Osteoblast (primary cell): ENCODE data around the gene GNAQ. TPM values are rescaled to one million over a fixed set of nuclear protein-coding genes. Genes with fewer than 3 reads are reported as not detected.

Experiments used
- DNase-seq: peaks from one replicate; pipeline ENCODE4 v3.0.0; 2011; ENCODE audit warnings: low spot score, mixed read lengths; ENCODE audit not compliant: insufficient read length; ENCODE audit errors: missing footprints
- H2AFZ ChIP-seq: 2 replicates; pipeline ENCODE4 v1.6.0; 2011; ENCODE audit warnings: mild to moderate bottlenecking, low read length
- H3K27ac ChIP-seq: 2 replicates; pipeline ENCODE4 v1.5.1; 2011; ENCODE audit warnings: mild to moderate bottlenecking, low read depth, low read length, moderate library complexity
- H3K27me3 ChIP-seq: 2 replicates; pipeline ENCODE4 v1.6.0; 2012; ENCODE audit warnings: mild to moderate bottlenecking, control low read depth, inconsistent platforms, low read length, moderate library complexity; ENCODE audit not compliant: insufficient read depth
- H3K36me3 ChIP-seq: 2 replicates; pipeline ENCODE4 v1.5.1; 2011; ENCODE audit warnings: mild to moderate bottlenecking, low read length, control low read depth, moderate library complexity; ENCODE audit not compliant: insufficient read depth
- H3K4me1 ChIP-seq: 2 replicates; pipeline ENCODE4 v1.5.1; 2011; ENCODE audit warnings: mild to moderate bottlenecking, low read length, control low read depth, moderate library complexity; ENCODE audit not compliant: insufficient read depth
- H3K4me2 ChIP-seq: 2 replicates; pipeline ENCODE4 v1.6.0; 2011; ENCODE audit warnings: mild to moderate bottlenecking, low read length; ENCODE audit not compliant: insufficient read depth
- H3K4me3 ChIP-seq: fragments of 200-600 bp; sonication (generic); 3 replicates; pipeline ENCODE4 v1.5.1; 2012; ENCODE audit warnings: mild to moderate bottlenecking, low read length, inconsistent platforms; ENCODE audit not compliant: insufficient read depth
- H3K79me2 ChIP-seq: 2 replicates; pipeline ENCODE4 v1.6.0; 2012; ENCODE audit warnings: mild to moderate bottlenecking, low read length, control low read depth, inconsistent platforms; ENCODE audit not compliant: insufficient read depth
- H3K9me3 ChIP-seq: 2 replicates; pipeline ENCODE4 v1.5.1; 2011; ENCODE audit warnings: low read depth, low read length, control low read depth
- H4K20me1 ChIP-seq: 2 replicates; pipeline ENCODE4 v1.6.0; 2012; ENCODE audit warnings: mild to moderate bottlenecking, low read length, control low read depth; ENCODE audit not compliant: insufficient read depth
- total RNA-seq: library from RNA; depleted of rRNA; stranded (reverse); fragments of >200 nt; gene quantifications from 2 replicates; pipeline ENCODE4 v1.2.3, GENCODE V29; 2012
- TF ChIP-seq, protein P1 (sequence below): IDR thresholded peaks from 2 replicates; pipeline ENCODE4 v1.5.1; 2011; ENCODE audit warnings: mild to moderate bottlenecking, low read depth, low read length, moderate library complexity; ENCODE audit errors: extremely low read depth

GNAQ gene
- total RNA-seq, 1 donor: 64.8 TPM

GRCh38 chr9:77911928-77912327 lies 119.7 kb downstream of the GNAQ start:
- peak overlapping the region; percentile 92 for H3K27ac ChIP-seq
- no peaks in the 10 kb centered on the region for H3K36me3 ChIP-seq
- no peak overlapping the region for H3K4me3 ChIP-seq
- peaks cover 31% of the 10 kb centered on the region for H3K4me1 ChIP-seq
- no peaks in the 10 kb centered on the region for H3K9me3 ChIP-seq
- H3K4me2 ChIP-seq: no peak overlapping the region
- peaks cover 66% of the 10 kb centered on the region for H3K79me2 ChIP-seq
- H2AFZ ChIP-seq: no peak overlapping the region
- TF ChIP-seq, protein P1, sequence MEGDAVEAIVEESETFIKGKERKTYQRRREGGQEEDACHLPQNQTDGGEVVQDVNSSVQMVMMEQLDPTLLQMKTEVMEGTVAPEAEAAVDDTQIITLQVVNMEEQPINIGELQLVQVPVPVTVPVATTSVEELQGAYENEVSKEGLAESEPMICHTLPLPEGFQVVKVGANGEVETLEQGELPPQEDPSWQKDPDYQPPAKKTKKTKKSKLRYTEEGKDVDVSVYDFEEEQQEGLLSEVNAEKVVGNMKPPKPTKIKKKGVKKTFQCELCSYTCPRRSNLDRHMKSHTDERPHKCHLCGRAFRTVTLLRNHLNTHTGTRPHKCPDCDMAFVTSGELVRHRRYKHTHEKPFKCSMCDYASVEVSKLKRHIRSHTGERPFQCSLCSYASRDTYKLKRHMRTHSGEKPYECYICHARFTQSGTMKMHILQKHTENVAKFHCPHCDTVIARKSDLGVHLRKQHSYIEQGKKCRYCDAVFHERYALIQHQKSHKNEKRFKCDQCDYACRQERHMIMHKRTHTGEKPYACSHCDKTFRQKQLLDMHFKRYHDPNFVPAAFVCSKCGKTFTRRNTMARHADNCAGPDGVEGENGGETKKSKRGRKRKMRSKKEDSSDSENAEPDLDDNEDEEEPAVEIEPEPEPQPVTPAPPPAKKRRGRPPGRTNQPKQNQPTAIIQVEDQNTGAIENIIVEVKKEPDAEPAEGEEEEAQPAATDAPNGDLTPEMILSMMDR: no peak
- H3K27me3 ChIP-seq: no peaks in the 10 kb centered on the region
- DNase-seq: no peak
- H4K20me1 ChIP-seq: peaks cover 3% of the 10 kb centered on the region

GRCh38 chr9:77910194-77910621 lies 121.4 kb downstream of the GNAQ start:
- Histone ChIP-seq H3K36me3 (no peaks in the 10 kb centered on the region), H3K27ac (no peak overlapping the region), H3K27me3 (no peaks in the 10 kb centered on the region), H3K4me2 (no peak overlapping the region), H3K79me2 (peaks cover 60% of the 10 kb centered on the region), H3K9me3 (no peaks in the 10 kb centered on the region), H3K4me1 (peaks cover 32% of the 10 kb centered on the region), H4K20me1 (peaks cover 3% of the 10 kb centered on the region), H2AFZ (no peak overlapping the region), H3K4me3 (no peak overlapping the region)
- TF ChIP-seq, protein P1: no peak
- DNase-seq: no peak

GRCh38 chr9:77909306-77909705 lies 122.3 kb downstream of the GNAQ start:
- H3K4me3 ChIP-seq: no peak overlapping the region
- H2AFZ ChIP-seq: no peak overlapping the region
- TF ChIP-seq, protein P1: no peak
- no peak for DNase-seq
- peaks cover 60% of the 10 kb centered on the region for H3K79me2 ChIP-seq
- no peaks in the 10 kb centered on the region for H3K27me3 ChIP-seq
- peaks cover 3% of the 10 kb centered on the region for H4K20me1 ChIP-seq
- no peaks in the 10 kb centered on the region for H3K36me3 ChIP-seq
- H3K4me2 ChIP-seq: no peak overlapping the region
- H3K9me3 ChIP-seq: no peaks in the 10 kb centered on the region
- peaks cover 28% of the 10 kb centered on the region for H3K4me1 ChIP-seq
- no peak overlapping the region for H3K27ac ChIP-seq

GRCh38 chr9:77908293-77908692 lies 123.3 kb downstream of the GNAQ start:
- H3K27me3 ChIP-seq: no peaks in the 10 kb centered on the region
- no peaks in the 10 kb centered on the region for H3K36me3 ChIP-seq
- H3K79me2 ChIP-seq: peaks cover 56% of the 10 kb centered on the region
- H3K9me3 ChIP-seq: no peaks in the 10 kb centered on the region
- peaks cover 22% of the 10 kb centered on the region for H3K4me1 ChIP-seq
- TF ChIP-seq, protein P1: no peak
- DNase-seq: no peak
- H3K27ac ChIP-seq: no peak overlapping the region
- H2AFZ ChIP-seq: no peak overlapping the region
- H3K4me3 ChIP-seq: no peak overlapping the region
- peaks cover 3% of the 10 kb centered on the region for H4K20me1 ChIP-seq
- H3K4me2 ChIP-seq: no peak overlapping the region
